Endothelial cell (in vitro differentiated cells): ENCODE data around the gene GAS7. TPM values are rescaled to one million over a fixed set of nuclear protein-coding genes. Genes with fewer than 3 reads are reported as not detected.
A peak's percentile ranks its signal among the peaks of the same experiment; 100 is the strongest.

Experiments used
- DNase-seq: peaks from one replicate; pipeline ENCODE4 v3.0.0; 2021; ENCODE audit warnings: low spot score
- H3K27ac Mint-ChIP-seq: one replicate; pipeline ENCODE4 v1.8.0; 2021; ENCODE audit warnings: mixed read lengths, inconsistent platforms; ENCODE audit not compliant: unreplicated experiment
- H3K27me3 Mint-ChIP-seq: one replicate; pipeline ENCODE4 v1.8.0; 2021; ENCODE audit warnings: mild to moderate bottlenecking, moderate library complexity, mixed read lengths, inconsistent platforms; ENCODE audit not compliant: unreplicated experiment
- H3K36me3 Mint-ChIP-seq: one replicate; pipeline ENCODE4 v1.8.0; 2021; ENCODE audit warnings: mild to moderate bottlenecking, low read depth, mixed read lengths, inconsistent platforms; ENCODE audit not compliant: unreplicated experiment
- H3K4me1 Mint-ChIP-seq: one replicate; pipeline ENCODE4 v1.8.0; 2021; ENCODE audit warnings: mild to moderate bottlenecking, mixed read lengths, inconsistent platforms; ENCODE audit not compliant: unreplicated experiment
- H3K4me3 Mint-ChIP-seq: one replicate; pipeline ENCODE4 v1.8.0; 2021; ENCODE audit warnings: mild to moderate bottlenecking, mixed read lengths, inconsistent platforms; ENCODE audit not compliant: unreplicated experiment
- H3K9me3 Mint-ChIP-seq: one replicate; pipeline ENCODE4 v1.8.0; 2021; ENCODE audit warnings: mixed read lengths, inconsistent platforms; ENCODE audit not compliant: unreplicated experiment
- total RNA-seq: library from RNA; stranded (reverse); fragmentation: NEBNext Ultra II Directional; extraction: Animal tissue kit (Norgen Biotek cat#: 25700); gene quantifications from one replicate; pipeline ENCODE4 v1.2.1, GENCODE V29; 2021; ENCODE audit not compliant: unreplicated experiment
- TF ChIP-seq, protein P1 (sequence below): fragments of 200-600 bp; sonication (generic); IDR thresholded peaks from one replicate; pipeline ENCODE4 v1.5.0; 2021; ENCODE audit warnings: antibody characterized with exemption; ENCODE audit not compliant: unreplicated experiment

GAS7 gene
- total RNA-seq, 1 donor from 2014 or later = 7.0 TPM

DNA sequence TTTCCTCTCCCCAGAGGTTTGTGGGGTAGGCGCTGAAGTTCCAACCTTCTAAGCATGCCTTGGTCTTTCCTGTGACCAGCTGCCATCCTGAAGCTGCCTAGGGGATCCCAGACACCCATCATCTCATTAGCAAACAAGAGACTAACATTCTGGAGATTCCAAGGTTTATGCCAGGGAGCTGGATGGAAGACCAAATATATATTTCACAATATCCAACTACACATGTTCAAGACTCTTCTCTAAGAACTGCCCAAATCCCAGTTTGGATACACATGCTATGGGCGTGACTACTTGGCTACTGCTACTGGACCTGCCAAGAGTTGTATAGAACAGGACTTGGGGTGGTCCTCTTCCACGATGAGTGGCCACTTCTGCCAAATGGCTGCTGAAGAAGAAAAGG lies 200.3 kb downstream of the GAS7 start:
- no peaks in the 10 kb centered on the region for H3K9me3 Mint-ChIP-seq
- no peak overlapping the region for H3K4me3 Mint-ChIP-seq
- TF ChIP-seq, protein P1, sequence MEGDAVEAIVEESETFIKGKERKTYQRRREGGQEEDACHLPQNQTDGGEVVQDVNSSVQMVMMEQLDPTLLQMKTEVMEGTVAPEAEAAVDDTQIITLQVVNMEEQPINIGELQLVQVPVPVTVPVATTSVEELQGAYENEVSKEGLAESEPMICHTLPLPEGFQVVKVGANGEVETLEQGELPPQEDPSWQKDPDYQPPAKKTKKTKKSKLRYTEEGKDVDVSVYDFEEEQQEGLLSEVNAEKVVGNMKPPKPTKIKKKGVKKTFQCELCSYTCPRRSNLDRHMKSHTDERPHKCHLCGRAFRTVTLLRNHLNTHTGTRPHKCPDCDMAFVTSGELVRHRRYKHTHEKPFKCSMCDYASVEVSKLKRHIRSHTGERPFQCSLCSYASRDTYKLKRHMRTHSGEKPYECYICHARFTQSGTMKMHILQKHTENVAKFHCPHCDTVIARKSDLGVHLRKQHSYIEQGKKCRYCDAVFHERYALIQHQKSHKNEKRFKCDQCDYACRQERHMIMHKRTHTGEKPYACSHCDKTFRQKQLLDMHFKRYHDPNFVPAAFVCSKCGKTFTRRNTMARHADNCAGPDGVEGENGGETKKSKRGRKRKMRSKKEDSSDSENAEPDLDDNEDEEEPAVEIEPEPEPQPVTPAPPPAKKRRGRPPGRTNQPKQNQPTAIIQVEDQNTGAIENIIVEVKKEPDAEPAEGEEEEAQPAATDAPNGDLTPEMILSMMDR = no peak
- no peaks in the 10 kb centered on the region for H3K36me3 Mint-ChIP-seq
- H3K27ac Mint-ChIP-seq = no peak overlapping the region
- peaks cover 5% of the 10 kb centered on the region for H3K4me1 Mint-ChIP-seq
- DNase-seq = no peak
- H3K27me3 Mint-ChIP-seq = peaks cover 2% of the 10 kb centered on the region

DNA sequence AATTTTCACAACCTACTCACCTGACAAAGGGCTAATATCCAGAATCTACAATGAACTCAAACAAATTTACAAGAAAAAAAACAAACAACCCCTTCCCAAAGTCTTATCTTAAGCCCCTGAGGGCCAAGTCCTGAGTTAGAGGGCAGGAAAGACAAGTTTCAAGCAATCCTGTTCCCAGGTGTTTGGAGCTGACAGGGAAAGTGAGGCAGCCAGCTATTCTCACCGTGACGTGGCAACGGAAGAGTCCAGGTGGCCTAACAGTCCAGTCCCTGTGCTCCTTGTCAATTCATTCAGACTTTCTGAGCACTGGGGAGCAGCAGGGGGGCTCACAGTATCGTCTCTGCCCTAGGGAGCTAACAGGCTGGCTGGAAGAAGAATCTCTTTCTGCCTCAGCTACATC lies 203.6 kb downstream of the GAS7 start:
- H3K36me3 Mint-ChIP-seq = no peaks in the 10 kb centered on the region
- no peaks in the 10 kb centered on the region for H3K4me1 Mint-ChIP-seq
- no peak overlapping the region for H3K4me3 Mint-ChIP-seq
- H3K27me3 Mint-ChIP-seq = peaks cover 2% of the 10 kb centered on the region
- H3K27ac Mint-ChIP-seq = no peak overlapping the region
- TF ChIP-seq, protein P1 = no peak
- H3K9me3 Mint-ChIP-seq = no peaks in the 10 kb centered on the region
- DNase-seq = no peak

DNA sequence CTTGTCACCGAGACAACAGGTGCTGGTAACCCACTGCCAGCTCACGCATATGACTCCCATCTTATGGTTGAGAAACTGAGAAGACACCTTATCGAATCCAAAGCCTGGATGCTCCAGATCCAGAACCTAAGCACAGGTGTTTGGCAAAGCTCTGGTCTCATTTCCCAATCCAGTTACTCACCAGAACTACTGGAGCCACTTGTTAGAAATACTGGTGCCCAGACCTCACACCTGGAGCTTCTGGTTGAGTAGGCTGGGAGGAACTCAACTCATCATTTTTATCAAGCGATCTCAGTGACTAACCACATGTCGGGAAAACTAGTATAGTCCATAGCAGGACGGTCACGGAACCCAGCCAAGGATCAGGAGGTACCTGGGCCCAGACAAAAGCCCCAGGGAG lies 206.6 kb downstream of the GAS7 start:
- H3K36me3 Mint-ChIP-seq = peaks cover 4% of the 10 kb centered on the region
- H3K4me3 Mint-ChIP-seq = no peak overlapping the region
- peaks cover 3% of the 10 kb centered on the region for H3K27me3 Mint-ChIP-seq
- H3K4me1 Mint-ChIP-seq = peaks cover 5% of the 10 kb centered on the region
- DNase-seq = no peak
- H3K27ac Mint-ChIP-seq = no peak overlapping the region
- no peaks in the 10 kb centered on the region for H3K9me3 Mint-ChIP-seq
- TF ChIP-seq, protein P1 = no peak

DNA sequence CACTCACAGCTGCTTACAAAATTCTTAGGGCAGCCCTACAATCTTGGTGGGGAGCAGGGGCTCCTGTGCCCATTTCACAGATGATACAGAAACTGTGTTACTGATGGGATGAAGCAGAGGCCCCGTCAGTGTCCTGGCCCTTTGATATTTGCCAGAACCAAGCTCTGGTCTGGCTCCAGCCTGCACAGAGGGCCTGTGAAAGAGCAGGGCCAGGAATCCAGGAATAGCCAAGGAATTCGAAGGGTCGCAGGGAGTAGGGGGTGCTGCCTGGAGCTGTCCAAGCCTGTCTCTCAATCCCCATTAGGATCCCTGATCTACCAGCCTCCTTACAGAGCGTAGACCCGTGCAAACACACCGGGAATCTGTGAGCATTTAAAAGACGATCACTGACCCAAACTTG lies 207.1 kb downstream of the GAS7 start:
- Mint-ChIP-seq H3K27ac (no peak overlapping the region), H3K36me3 (peaks cover 4% of the 10 kb centered on the region), H3K27me3 (peaks cover 5% of the 10 kb centered on the region), H3K4me3 (no peak overlapping the region), H3K9me3 (no peaks in the 10 kb centered on the region), H3K4me1 (peaks cover 5% of the 10 kb centered on the region)
- TF ChIP-seq, protein P1 = no peak
- no peak for DNase-seq

DNA sequence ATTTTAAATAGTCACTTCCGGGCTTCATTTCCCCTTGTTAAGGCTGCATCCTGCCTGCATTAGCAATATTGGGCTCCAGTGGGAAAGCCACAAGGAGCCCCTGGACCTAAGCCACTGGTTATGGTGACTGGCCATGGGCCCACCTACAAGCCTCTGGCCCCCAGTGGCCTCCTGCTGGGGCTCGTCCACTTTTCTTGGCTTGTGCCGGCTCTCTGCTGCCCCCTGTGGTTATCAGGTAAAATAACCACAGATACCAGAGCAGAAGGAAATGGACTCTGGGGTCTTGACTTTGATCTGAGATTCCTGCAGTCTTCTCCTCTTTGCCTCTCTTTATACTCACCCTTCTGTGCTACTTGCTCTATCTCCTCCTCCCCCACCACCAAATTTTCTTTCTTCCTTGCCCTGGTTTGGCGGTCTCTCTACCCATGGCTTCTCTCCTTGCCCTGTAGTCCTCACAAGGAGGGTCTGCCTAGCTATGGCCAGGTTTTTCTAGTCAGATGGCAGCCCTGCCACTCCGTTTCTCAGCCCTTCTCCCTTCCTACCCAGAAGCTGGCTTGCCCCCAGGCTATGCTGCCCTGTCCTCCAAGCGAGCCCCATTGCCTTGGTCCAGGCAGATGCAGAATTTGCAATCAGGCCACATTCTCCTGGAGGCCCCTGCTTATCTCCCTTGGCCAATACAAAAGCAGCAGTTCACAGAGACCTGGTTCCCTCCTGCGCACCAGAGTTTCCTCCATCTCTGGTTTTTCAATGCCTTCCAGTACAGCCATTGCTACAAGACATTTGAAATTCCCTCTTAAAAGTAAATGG lies 210.4 kb downstream of the GAS7 start:
- TF ChIP-seq, protein P1 = peak; percentile 95
- H3K27me3 Mint-ChIP-seq = peaks cover 5% of the 10 kb centered on the region
- peaks cover 4% of the 10 kb centered on the region for H3K36me3 Mint-ChIP-seq
- peaks cover 5% of the 10 kb centered on the region for H3K4me1 Mint-ChIP-seq
- DNase-seq = peak; percentile 55
- H3K9me3 Mint-ChIP-seq = no peaks in the 10 kb centered on the region
- H3K27ac Mint-ChIP-seq = no peak overlapping the region
- no peak overlapping the region for H3K4me3 Mint-ChIP-seq
